Stimulated activated CD4-positive, alpha-beta T cell treated with anti-CD3 and anti-CD28 coated beads, Interleukin-1b, Interleukin-23, amount 100 ng/mL, for 4 hours (primary cell): Measurements from ENCODE around the gene PDLIM5.
"Not testable (repeated sequence)": the region's sequence is repeated elsewhere in the genome, so short reads cannot be mapped to it uniquely, and the experiment has no call there.

Source experiments
- DNase-seq, 2 donors: peaks; one replicate each; pipeline ENCODE4 v3.0.0-alpha.2; 2020; ENCODE audit warnings: low read depth in 2 of 2

PDLIM5 gene

GRCh38 chr4:94491322-94491721, 39.6 kb downstream of the PDLIM5 start:
- DNase-seq = no peak

GRCh38 chr4:94495408-94495807, 43.7 kb downstream of the PDLIM5 start:
- no peak for DNase-seq

GRCh38 chr4:94497690-94498089, 45.9 kb downstream of the PDLIM5 start:
- DNase-seq = no peak

GRCh38 chr4:94498502-94498901, 46.8 kb downstream of the PDLIM5 start:
- DNase-seq = no peak

DNA sequence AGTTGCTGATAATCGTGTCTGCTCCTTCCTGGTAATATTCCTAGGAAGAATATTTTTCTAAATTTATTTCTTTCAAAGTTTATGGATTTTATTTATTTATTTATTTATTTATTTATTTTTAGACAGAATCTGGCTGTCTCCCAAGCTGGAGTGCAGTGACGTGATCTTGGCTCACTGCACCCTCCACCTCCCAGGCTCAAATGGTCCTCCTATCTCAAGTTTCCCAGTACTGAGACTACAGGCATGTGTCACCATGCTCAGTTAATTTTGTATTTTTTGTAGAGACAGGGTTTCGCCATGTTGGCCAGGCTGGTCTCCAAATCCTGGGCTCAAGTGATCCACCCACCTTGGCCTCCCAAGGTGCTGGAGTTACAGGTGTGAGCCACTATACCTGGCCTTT, 48.9 kb downstream of the PDLIM5 start:
- DNase-seq = no peak

DNA sequence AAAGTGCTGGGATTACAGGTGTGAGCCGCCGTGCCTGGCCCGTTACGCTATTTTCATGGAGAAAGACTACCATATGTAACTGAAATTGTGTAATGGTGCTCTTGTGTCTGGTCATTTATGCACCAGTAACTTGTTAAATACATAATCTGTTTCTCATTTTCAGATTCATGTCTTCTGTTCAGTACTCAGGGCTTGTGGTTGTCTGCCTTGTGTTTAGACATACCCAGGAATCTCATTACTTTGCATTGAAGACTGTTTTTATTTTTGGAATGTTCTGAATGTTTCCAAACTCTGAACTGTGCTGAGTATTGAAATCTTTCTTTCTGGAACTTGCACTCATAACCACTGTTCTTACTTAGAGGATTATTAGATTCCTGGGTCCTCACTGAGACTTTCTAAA, 52.8 kb downstream of the PDLIM5 start:
- no peak for DNase-seq

GRCh38 chr4:94506822-94507221, 55.1 kb downstream of the PDLIM5 start:
- DNase-seq = no peak

DNA sequence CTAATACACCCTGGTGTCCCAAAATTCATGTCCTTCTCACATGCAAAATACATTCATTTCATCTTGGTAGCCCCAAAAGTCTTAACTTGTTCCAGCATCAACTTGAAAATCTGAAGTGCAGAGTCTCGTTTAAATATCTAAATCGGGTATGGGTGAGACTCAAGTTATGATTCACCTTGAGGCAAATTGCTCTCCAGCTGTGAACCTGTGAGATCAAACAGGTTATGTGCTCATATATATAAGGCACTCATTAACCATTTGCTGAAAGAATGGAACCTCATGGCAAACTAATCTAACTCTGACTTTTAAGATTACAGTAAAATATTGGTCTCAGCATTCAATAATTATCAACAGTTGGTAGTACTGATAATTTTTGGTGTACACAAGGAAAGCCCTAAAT, 55.5 kb downstream of the PDLIM5 start:
- DNase-seq = no peak

DNA sequence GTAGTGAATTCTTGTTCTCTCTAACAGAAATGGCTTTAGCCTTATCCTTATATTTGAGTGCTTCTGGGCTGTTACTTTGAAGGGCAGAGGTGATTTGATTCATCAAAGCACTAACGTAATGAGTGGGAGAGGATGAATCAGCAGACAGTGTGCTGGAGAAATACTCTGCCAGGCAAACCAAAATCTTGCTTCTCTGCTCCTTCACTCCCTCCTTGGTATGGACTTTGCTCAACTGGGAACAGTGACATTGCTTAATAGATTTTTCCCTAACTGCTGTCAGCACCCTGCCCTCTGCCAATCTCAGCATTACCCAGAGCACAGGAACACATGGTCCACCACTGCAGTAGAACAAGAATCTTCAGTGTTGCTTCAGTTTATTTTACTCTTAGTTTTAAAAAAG, 56.0 kb downstream of the PDLIM5 start:
- no peak for DNase-seq

DNA sequence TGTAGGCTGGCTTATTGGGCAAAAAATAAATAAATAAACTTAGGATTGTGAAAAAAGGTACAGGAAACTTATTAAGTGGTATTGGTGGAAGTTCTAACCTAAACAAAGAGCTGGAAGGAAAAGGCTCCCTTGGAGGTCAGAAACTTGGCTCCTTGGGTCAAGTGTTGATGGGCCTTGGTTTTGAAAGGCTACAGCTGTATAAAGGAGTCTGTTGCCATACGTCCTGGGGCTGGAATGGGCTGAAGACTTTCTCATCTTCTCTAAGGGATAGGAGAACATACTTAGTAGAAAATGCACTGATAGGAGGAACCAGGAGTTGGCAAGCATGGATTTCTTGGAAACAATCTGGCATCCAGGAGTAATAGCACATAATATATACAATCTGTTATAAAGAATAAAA, 56.6 kb downstream of the PDLIM5 start:
- DNase-seq = no peak

DNA sequence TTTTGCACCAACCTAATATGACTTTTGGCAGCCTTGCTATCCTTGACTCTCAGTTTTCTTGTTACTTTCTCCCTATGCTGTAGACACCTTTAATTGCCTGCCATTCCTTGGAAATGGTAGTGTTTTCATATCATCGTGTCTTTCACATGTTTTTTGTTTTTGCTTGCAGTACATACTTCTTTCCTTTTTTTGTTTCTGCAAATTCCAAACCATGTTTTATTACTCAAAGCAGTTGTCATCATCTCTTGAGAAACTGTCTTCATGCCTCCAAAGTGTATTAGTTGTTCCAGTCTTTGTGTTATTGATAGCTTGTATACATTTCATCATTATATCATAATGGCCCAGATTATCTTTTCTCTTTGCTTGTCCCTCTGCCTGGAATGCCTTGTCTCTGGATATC, 57.1 kb downstream of the PDLIM5 start:
- no peak for DNase-seq

DNA sequence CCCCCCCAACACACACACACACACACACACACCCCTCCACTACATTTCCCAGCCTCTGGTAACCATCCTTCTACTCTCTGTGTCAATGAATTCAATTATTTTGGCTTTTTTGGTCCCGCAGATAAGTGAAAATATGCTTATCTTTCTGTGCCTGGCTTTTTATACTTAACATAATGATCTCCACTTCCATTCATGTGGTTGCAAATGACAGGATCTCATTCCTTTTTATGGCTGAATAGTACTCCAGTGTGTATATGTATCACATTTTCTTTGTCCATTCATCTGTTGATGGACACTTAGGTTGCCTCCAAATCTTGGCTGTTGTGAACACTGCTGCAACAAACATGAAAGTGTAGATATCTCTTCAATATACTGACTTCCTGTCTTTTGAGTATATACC, 59.8 kb downstream of the PDLIM5 start:
- DNase-seq = no peak

GRCh38 chr4:94513532-94513931, 61.8 kb downstream of the PDLIM5 start:
- DNase-seq = not testable (repeated sequence)

- DNase-seq = no peak
Observed at GRCh38 chr4:94515365-94515764, 63.6 kb downstream of the PDLIM5 start.

DNA sequence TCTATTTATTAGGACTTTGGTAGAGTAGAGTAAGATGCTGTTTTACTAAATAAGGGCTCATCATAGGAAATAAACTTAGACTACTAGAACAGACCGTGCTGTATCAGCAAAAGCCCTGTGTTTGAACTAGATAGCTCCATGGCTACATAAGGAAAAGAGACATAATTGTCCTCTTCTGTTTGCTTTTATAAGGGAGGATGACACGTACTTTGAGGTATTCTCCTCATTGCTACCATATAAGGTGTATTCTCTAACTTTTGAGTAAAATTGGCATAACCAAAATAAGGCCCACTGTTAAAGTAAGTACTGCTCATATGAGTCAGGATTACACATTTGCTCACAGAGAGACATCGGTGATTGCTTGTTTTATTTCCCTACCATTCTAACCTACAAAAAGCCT, 64.3 kb downstream of the PDLIM5 start:
- no peak for DNase-seq

- no peak for DNase-seq
Observed at GRCh38 chr4:94516999-94517398, 65.3 kb downstream of the PDLIM5 start.

GRCh38 chr4:94517492-94517891, 65.8 kb downstream of the PDLIM5 start:
- DNase-seq = no peak

DNA sequence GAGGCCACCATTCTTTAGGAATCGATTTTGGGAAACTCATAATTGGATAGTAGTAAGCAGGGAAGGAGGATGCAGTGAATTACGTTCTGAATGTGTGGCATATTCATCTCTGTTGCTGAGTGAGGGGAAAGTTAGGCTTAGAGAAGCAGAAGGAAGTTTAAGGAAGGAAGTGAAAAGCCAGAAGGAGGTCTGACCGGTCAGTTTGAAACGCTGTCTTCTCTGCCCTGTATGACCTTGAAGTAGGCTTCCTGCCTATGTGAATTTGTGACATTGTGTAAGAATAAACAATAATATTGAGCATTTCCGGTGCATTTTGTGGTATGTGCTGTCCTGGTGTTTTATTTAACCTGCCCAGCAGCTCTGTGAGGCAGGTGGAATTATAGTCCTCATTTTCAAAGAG, 67.3 kb downstream of the PDLIM5 start:
- DNase-seq = no peak

- DNase-seq = no peak
Observed at GRCh38 chr4:94519925-94520789, 68.4 kb downstream of the PDLIM5 start.

DNA sequence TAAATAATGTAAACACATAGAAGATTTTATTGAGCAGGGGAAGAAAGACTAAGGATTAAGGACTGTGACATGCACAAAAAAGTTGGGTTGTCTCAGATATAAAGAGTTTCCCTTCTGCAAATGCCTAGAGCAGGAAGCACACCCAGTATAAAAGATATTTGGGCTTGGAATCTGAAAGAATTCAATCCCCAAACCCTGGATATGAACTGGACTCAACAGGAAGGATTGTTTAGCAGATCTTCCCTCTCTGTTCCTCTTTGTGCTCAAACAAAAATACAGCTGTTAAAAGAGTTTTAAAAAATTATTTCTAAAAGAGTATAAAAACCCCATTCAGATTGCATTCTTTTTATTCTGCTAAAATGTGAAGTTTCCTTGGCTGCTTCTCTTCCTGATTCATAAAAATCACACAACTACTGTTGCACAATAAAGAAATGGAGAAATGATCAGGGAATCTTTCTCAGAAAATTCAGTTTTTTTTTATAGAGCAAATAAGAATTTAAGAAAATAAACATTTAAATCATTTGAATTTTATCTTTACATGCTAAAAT, 71.4 kb downstream of the PDLIM5 start:
- no peak for DNase-seq

DNA sequence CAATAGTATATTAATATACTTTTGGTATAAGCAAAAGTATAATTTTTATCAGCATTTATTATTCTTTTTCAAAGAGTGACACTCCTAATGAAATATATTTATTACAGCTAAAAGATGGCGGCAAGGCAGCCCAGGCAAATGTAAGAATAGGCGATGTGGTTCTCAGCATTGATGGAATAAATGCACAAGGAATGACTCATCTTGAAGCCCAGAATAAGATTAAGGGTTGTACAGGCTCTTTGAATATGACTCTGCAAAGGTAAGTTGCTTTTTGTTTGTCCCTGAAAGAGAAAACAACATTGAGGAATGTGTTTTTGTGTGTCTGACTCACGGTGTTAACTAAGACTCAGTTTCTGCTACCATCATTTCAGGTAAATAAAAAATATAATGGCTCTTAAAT, 71.9 kb downstream of the PDLIM5 start:
- no peak for DNase-seq

GRCh38 chr4:94525993-94526728, 74.4 kb downstream of the PDLIM5 start:
- no peak for DNase-seq
